ENCODE measurements around the gene LRRC14B. TPM values are rescaled to one million over a fixed set of nuclear protein-coding genes. Genes with fewer than 3 reads are reported as not detected.

Gene LRRC14B
- total and polyA plus RNA-seq, 2 experiments from 2014 or later = not detected

DNA sequence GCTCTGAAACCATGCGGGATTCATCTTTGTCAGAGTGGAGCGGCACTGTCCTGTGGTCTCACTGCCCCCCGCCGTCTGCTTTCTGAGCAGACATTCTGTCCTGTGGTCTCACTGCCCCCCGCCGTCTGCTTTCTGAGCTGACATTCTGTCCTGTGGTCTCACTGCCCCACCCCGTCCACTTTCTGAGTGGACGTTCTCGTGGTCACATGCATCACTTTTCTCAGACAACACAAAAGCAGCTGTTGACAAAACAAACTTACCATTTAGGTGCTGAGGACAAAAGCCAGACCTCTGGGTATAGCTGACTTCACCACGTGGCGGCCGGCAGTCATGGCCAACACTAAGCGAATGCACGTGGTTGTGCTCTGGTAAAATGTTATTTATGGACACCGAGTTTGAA lies 2.8 kb downstream of the LRRC14B start:
- Histone ChIP-seq H2AFZ (no peak overlapping the region), H3K27me3 (ENCODE audit: insufficient read depth) (no peaks in the 10 kb centered on the region), H3F3A (replicated peaks; ENCODE audit: low read depth) (no peaks in the 10 kb centered on the region), H3K27ac (ENCODE audit: low read depth) (no peak overlapping the region), H3K79me2 (replicated peaks; ENCODE audit: insufficient read depth) (no peaks in the 10 kb centered on the region), H3K9me2 (ENCODE audit: insufficient read depth) (no peaks in the 10 kb centered on the region), H3K4me1 (ENCODE audit: insufficient read depth) (no peaks in the 10 kb centered on the region), H3K36me3 (ENCODE audit: insufficient read depth) (no peaks in the 10 kb centered on the region), H3K4me2 (no peak overlapping the region), H4K20me1 (replicated peaks; ENCODE audit: insufficient read depth) (no peaks in the 10 kb centered on the region), H3K4me3 (no peak overlapping the region)
- no peak for ATAC-seq
- TF ChIP-seq STAT1 (IDR thresholded peaks at IDR 0.05; ENCODE audit: unreplicated experiment) = no peak
- TF ChIP-seq EZH2phosphoT487 (IDR thresholded peaks at IDR 0.05; ENCODE audit: unreplicated experiment) = no peak
- TF ChIP-seq ZNF331 (CRISPR knock-in tag; IDR thresholded peaks at IDR 0.05; ENCODE audit: low read depth) = no peak
- no peak for TF ChIP-seq CREB1 (CRISPR knock-in tag; IDR thresholded peaks at IDR 0.05; ENCODE audit: low read depth)
- TF ChIP-seq, protein P1, sequence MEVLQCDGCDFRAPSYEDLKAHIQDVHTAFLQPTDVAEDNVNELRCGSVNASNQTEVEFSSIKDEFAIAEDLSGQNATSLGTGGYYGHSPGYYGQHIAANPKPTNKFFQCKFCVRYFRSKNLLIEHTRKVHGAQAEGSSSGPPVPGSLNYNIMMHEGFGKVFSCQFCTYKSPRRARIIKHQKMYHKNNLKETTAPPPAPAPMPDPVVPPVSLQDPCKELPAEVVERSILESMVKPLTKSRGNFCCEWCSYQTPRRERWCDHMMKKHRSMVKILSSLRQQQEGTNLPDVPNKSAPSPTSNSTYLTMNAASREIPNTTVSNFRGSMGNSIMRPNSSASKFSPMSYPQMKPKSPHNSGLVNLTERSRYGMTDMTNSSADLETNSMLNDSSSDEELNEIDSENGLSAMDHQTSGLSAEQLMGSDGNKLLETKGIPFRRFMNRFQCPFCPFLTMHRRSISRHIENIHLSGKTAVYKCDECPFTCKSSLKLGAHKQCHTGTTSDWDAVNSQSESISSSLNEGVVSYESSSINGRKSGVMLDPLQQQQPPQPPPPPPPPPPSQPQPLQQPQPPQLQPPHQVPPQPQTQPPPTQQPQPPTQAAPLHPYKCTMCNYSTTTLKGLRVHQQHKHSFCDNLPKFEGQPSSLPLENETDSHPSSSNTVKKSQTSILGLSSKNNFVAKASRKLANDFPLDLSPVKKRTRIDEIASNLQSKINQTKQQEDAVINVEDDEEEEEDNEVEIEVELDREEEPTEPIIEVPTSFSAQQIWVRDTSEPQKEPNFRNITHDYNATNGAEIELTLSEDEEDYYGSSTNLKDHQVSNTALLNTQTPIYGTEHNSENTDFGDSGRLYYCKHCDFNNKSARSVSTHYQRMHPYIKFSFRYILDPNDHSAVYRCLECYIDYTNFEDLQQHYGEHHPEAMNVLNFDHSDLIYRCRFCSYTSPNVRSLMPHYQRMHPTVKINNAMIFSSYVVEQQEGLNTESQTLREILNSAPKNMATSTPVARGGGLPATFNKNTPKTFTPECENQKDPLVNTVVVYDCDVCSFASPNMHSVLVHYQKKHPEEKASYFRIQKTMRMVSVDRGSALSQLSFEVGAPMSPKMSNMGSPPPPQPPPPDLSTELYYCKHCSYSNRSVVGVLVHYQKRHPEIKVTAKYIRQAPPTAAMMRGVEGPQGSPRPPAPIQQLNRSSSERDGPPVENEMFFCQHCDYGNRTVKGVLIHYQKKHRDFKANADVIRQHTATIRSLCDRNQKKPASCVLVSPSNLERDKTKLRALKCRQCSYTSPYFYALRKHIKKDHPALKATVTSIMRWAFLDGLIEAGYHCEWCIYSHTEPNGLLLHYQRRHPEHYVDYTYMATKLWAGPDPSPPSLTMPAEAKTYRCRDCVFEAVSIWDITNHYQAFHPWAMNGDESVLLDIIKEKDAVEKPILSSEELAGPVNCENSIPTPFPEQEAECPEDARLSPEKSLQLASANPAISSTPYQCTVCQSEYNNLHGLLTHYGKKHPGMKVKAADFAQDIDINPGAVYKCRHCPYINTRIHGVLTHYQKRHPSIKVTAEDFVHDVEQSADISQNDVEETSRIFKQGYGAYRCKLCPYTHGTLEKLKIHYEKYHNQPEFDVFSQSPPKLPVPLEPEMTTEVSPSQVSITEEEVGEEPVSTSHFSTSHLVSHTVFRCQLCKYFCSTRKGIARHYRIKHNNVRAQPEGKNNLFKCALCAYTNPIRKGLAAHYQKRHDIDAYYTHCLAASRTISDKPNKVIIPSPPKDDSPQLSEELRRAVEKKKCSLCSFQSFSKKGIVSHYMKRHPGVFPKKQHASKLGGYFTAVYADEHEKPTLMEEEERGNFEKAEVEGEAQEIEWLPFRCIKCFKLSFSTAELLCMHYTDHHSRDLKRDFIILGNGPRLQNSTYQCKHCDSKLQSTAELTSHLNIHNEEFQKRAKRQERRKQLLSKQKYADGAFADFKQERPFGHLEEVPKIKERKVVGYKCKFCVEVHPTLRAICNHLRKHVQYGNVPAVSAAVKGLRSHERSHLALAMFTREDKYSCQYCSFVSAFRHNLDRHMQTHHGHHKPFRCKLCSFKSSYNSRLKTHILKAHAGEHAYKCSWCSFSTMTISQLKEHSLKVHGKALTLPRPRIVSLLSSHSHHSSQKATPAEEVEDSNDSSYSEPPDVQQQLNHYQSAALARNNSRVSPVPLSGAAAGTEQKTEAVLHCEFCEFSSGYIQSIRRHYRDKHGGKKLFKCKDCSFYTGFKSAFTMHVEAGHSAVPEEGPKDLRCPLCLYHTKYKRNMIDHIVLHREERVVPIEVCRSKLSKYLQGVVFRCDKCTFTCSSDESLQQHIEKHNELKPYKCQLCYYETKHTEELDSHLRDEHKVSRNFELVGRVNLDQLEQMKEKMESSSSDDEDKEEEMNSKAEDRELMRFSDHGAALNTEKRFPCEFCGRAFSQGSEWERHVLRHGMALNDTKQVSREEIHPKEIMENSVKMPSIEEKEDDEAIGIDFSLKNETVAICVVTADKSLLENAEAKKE (CRISPR knock-in tag; IDR thresholded peaks at IDR 0.05) = no peak
- TF ChIP-seq, protein P2, sequence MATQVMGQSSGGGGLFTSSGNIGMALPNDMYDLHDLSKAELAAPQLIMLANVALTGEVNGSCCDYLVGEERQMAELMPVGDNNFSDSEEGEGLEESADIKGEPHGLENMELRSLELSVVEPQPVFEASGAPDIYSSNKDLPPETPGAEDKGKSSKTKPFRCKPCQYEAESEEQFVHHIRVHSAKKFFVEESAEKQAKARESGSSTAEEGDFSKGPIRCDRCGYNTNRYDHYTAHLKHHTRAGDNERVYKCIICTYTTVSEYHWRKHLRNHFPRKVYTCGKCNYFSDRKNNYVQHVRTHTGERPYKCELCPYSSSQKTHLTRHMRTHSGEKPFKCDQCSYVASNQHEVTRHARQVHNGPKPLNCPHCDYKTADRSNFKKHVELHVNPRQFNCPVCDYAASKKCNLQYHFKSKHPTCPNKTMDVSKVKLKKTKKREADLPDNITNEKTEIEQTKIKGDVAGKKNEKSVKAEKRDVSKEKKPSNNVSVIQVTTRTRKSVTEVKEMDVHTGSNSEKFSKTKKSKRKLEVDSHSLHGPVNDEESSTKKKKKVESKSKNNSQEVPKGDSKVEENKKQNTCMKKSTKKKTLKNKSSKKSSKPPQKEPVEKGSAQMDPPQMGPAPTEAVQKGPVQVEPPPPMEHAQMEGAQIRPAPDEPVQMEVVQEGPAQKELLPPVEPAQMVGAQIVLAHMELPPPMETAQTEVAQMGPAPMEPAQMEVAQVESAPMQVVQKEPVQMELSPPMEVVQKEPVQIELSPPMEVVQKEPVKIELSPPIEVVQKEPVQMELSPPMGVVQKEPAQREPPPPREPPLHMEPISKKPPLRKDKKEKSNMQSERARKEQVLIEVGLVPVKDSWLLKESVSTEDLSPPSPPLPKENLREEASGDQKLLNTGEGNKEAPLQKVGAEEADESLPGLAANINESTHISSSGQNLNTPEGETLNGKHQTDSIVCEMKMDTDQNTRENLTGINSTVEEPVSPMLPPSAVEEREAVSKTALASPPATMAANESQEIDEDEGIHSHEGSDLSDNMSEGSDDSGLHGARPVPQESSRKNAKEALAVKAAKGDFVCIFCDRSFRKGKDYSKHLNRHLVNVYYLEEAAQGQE (IDR thresholded peaks at IDR 0.05; ENCODE audit: unreplicated experiment) = no peak
- TF ChIP-seq, protein P3, sequence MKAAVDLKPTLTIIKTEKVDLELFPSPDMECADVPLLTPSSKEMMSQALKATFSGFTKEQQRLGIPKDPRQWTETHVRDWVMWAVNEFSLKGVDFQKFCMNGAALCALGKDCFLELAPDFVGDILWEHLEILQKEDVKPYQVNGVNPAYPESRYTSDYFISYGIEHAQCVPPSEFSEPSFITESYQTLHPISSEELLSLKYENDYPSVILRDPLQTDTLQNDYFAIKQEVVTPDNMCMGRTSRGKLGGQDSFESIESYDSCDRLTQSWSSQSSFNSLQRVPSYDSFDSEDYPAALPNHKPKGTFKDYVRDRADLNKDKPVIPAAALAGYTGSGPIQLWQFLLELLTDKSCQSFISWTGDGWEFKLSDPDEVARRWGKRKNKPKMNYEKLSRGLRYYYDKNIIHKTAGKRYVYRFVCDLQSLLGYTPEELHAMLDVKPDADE (IDR thresholded peaks at IDR 0.05) = no peak
- no peak for TF ChIP-seq NANOG (IDR thresholded peaks at IDR 0.05; ENCODE audit: borderline replicate concordance)
- TF ChIP-seq JUNB (IDR thresholded peaks at IDR 0.05; ENCODE audit: unreplicated experiment) = no peak
- TF ChIP-seq EZH2 (IDR thresholded peaks at IDR 0.05; ENCODE audit: low read depth, unreplicated experiment) = no peak
- TF ChIP-seq, protein P4, sequence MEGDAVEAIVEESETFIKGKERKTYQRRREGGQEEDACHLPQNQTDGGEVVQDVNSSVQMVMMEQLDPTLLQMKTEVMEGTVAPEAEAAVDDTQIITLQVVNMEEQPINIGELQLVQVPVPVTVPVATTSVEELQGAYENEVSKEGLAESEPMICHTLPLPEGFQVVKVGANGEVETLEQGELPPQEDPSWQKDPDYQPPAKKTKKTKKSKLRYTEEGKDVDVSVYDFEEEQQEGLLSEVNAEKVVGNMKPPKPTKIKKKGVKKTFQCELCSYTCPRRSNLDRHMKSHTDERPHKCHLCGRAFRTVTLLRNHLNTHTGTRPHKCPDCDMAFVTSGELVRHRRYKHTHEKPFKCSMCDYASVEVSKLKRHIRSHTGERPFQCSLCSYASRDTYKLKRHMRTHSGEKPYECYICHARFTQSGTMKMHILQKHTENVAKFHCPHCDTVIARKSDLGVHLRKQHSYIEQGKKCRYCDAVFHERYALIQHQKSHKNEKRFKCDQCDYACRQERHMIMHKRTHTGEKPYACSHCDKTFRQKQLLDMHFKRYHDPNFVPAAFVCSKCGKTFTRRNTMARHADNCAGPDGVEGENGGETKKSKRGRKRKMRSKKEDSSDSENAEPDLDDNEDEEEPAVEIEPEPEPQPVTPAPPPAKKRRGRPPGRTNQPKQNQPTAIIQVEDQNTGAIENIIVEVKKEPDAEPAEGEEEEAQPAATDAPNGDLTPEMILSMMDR (conservative IDR thresholded peaks at IDR 0.05; ENCODE audit: low read depth in 2 of 2) = no peak
- TF ChIP-seq POLR2AphosphoS5 (IDR thresholded peaks at IDR 0.05; ENCODE audit: low read depth) = no peak
- TF ChIP-seq ZNF114 (CRISPR knock-in tag; IDR thresholded peaks at IDR 0.05) = no peak
- H3K4me3 Mint-ChIP-seq = no peak overlapping the region
- H3K27me3 Mint-ChIP-seq (ENCODE audit: insufficient read depth, low read depth, poor library complexity) = peaks cover 13% of the 10 kb centered on the region
- peaks cover 7% of the 10 kb centered on the region; the same call in 2 of the 3 replicates for H3K4me1 Mint-ChIP-seq
- no peaks in the 10 kb centered on the region for H3K9me3 Mint-ChIP-seq
- DNase-seq (ENCODE audit: low spot score) = no peak
- H3K36me3 Mint-ChIP-seq (ENCODE audit: low read depth) = no peaks in the 10 kb centered on the region; the same call in 2 of the 3 replicates
- H3K27ac Mint-ChIP-seq = no peak overlapping the region

Measured in GM23338 (cell line).